NOMO-1 treated with DMSO at 0.1 percent for 48 hours (cell line): ENCODE data around the gene ST7.
"Not testable (repeated sequence)": the region's sequence is repeated elsewhere in the genome, so short reads cannot be mapped to it uniquely, and the experiment has no call there.

Source experiments
- DNase-seq: peaks from one replicate; lab custom pipeline; 2025; ENCODE audit not compliant: unreplicated experiment; lab: John Stamatoyannopoulos, UW

The ST7 gene

DNA sequence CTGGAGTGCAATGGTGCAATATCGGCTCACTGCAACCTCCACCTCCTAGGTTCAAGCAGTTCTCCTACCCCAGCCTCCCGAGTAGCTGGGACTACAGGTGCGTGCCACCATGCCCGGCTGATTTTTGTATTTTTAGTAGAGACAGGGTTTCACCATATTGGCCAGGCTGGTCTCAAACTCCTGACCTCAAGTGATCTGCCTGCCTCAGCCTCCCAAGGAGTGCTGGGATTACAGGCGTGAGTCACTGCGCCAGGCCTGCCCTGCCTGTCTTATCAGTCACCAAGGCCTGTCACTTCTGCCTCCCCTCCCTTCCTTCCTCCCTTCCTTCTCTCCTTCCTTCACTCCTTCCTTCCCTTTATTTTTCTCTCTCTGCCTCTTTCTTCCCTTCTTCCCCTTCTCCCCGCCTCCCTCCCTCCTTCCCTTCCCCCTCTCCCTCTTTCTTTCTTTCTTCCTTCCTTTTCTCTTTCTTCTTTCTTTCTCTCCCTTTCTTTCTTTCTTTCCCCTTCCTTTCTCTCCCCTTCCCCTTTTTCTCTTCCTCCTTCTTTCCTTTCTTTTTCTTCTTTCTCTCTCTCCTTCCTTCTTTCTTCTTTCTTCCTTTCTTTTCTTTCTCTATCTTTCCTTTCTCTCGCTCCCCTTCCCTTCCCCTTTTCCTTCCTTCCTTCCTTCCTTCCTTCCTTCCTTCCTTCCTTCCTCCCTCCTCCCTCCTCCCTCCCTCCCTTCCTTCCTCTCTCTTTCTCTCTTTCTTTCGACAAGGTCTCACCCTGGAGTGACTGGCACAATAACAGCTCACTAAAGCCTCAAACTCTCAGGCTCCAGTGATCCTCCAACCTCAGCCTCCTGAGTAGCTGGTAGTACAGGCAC is 3.1 kb upstream of the ST7 start:
- no peak for DNase-seq

DNA sequence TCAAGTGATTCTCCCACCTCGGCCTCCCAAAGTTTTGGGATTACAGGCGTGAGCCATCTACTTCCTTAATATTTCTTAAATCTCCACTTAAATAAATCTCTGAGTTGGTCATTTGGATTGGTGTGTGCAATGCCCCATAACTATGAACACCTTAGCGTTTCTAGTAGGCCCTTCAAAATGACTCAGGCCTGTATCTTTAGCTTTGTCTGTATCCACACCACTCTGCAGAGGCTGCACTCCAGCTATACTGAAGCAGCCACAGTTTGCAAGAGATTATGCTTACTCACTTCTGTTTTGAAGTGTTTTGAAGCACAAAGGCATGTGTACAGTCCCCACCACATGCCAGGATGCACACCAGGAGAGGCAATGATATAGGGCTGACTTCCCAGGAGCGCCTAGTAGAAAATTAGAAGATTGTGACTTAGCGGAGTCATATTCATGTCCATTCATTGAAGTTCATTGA is 2.4 kb upstream of the ST7 start:
- no peak for DNase-seq

DNA sequence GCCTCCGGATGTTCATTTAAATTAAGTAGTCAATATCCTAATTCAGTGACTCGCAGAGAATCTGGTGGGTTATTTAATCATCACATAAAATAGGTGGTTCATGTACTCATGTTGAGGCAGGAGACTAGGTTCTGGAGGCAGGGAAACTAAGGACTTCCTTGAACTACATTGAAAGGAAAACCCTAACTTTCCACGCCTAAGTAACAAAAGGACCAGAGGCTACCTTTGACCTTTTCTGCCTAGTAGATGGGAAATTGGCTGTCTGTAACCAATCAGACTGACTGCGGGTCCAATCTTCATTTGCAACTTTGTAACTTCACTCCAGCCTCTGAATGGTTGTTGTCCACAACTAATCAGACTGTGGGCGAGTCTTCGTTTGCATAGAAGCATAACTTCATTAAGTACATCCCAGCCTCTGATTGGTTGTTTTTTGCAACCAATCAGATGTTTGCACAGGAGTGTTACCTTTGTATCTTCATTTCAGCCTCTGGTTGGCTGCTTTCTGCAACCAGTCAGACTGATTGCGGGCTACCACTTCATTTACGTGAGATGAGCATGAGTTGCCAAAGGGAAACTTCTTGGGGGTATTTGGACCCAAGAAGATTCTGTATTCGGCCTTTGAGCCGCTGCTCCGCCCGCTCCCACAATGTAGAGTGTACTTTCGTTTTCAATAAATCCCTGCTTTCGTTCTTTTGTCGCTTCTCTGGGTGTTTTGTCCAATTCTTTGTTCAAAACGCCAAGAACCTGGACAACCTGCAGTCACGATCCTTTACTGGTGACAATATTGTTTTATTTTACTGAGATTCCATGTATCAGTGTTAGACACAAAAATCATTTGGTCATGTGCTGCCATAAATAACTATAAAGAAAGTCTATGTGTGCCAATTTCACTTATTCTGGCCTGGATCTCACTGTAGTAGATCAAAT is 1.7 kb upstream of the ST7 start:
- no peak for DNase-seq

DNA sequence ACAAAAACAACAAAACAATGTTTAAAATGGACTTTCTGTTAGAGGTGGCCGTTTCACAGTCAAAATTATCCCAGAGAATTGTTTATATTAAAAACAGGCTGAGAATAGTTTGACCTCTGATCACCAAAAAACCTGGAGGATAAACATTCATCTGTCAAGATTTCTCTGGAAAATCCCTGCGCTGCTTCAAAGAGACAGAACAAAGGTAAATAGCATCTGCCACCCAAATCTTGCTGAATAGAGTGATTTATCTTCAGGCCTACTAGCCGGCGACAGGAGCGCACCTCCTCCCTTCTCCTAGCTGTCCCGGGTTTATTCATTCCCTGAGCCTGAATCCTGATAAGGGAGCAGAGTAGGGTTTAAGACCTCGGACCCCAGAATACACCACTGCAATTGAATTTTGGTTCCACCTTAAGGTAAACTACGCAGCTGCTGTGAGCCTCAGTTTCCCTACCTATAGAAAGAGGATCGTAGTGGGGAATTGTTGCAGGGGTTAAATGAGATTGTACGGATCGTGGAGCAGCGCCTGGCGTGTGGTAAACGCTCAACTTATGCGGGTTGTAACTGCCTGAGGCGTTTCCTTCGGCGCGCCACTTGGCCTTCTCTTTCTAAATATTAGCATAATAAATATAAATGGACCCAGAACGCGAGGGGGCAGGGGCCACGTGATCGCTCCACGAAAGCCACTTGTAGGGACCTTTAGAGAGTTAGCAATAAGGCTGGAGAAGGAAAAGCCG is 498 bp upstream of the ST7 start:
- peak; percentile 31 for DNase-seq

DNA sequence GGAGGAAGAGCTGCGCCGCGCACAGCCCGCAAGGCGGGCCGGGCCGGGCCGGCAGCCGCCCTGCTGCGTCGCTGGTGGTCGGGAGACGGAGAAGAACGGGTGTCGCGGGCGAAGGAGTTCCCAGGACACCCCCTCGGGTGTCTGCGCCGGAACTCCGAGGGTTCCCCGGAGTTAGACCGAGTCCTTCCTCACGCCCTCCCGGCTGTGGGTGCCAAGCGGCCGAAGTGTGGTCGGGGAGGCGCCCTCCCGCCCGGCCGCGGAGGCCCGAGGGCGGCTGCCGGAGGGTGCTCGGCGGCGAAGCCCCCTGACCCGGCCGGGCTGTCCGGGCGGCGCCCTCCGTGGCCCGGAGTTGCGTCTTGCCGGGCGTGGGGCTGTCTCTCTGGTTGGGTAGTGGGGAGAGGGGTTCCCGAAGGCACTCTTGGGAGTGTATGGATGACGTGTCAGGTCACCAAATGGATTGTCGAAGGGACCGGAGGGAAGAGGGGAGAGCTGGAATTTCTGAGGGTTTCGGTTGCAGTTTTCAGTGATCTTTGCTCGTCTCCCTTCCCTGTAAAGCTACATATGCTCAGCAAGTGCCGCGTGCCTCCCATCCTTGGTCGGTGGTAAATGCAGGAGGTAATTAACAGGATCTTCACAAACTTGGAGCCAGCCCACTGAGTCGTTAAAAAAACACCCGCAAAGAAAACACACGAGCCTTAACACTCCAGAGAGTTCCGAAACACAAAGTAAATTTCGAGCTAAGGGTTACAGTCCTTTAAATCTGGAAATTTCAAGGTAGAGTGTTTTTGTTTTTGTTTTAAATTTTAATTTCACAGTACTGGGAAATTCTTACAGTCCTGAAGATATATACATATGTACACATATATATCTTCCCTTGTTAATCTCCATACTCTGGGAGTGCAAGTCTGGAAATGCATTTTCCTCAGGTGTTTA is 871 bp downstream of the ST7 start:
- DNase-seq: peak; percentile 21

DNA sequence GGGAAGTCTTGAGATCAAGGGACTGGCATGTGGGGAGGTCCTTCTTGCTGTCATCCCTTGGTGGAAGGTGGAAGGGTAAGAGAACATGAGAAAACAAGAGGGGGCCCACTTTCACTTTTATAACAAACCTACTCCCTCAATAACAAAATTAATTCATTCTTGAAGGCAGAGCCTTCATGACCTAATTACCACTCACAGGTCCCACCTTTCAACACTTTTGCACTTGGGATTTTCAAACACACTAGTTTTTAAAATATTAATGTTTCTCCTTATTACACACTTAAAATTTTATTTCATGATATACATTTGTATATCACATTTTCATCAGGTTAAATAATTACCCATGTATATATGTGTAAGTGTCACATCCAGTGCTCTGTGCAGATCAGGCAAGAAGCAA is 2.0 kb downstream of the ST7 start:
- DNase-seq: no peak

DNA sequence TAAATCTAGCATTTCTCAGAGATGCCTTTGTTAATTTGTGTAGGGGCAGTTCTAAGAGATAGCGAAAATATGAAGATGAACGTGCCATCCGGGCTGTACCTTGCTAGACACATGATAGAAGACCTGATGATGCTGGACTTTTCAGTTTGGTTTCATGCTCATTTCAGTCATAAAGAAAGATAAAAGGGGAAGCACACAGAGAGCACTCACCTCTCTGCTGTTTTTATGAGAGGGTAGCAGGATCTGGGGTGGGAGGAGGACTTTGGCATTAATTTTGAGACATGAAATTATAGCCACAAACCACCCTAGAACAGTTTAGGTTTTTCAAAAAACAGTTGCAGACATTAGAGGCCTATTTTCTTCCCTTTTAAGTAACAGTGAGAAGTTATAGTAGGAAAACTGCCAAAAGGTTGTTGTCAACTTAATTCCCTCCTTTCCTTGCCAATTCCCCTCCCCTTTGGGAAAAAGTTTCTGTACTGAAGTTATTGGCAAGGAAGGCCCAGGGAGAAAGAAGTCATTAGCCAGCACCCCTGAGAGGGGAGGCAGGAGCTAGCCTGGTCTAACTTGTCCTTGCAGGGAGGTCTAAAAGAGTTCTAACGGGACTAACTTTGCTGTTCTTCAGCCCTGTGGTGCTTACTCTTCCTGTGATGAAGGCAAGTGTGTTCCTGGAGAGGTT is 2.6 kb downstream of the ST7 start:
- DNase-seq: peak; percentile 27

DNA sequence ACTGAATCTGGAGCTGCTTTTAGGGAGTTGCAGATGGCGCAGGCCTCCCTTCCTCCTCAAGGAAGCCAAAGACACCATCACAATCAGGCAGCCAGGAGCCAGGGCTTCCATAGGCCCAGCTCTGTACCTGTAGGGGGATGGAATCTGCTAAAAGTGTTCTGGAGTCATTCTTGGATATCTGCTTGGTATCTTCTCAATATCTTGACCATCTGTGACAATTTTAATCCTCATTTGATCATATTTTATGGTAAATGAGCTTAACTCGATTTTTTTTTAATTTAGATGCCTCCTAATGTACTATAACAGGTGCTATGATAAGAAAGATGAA is 3.1 kb downstream of the ST7 start:
- DNase-seq: no peak

DNA sequence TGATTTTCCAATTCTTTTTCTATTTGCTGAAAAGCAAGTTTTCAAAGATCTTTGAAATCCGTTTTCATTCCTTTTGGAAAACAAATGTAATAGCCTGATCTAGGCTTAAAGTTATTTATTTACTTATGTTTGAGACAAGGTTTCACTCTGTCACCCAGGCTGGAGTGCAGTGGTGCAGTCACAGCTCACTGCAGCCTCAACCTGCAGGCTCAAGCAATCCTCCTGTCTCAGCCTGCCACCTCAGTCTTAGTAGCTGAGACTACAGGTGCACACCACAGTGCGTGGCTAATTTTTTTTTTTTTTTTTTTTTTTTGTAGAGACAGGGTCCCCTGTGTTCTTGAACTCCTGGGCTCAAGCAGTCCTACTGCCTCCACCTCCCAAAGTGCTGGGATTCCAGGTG is 4.6 kb downstream of the ST7 start:
- DNase-seq: no peak

DNA sequence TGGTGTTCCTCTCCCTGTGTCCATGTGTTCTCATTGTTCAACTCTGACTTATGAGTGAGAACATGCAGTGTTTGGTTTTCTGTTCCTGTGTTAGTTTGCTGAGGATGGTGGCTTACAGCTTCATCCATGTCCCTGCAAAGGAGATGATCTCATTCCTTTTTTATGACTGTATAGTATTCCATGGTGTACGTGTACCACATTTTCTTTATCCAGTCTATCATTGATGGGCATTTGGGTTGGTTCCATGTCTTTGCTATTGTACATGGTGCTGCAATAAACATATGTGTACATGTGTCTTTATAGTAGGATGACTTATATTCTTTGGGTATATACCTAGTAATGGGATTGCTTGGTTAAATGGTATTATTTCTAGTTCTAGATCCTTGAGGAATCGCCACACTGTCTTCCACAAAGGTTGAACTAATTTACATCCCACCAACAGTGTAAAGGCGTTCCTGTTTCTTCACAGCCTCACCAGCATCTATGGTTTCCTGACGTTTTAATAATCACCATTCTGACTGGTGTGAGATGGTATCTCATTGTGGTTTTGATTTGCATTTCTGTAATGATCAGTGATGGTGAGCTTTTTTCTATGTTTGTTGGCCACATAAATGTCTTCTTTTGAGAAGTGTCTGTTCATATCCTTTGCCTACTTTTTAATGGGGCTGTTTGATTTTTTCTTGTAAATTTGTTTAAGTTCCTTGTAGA is 8.8 kb downstream of the ST7 start:
- not testable (repeated sequence) for DNase-seq

DNA sequence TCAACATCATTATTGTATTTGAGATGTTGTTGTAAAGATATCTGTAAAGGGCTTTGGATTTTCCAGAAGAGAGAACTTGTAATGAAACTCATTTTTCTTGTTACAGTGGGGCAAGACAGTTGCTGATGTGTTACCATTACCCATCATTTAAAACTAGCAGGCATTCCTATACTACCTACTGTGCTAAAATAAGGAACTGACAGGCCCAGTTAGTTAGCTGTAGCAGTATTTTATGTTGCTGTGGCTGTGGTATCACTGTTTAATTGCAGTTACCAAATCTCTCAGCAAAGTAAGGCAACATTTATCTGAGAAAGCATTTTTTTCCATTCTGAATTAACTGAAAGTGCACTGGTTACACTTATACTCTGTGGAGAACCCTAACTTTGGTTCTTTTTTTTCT is 9.9 kb downstream of the ST7 start:
- DNase-seq: peak; percentile 56

DNA sequence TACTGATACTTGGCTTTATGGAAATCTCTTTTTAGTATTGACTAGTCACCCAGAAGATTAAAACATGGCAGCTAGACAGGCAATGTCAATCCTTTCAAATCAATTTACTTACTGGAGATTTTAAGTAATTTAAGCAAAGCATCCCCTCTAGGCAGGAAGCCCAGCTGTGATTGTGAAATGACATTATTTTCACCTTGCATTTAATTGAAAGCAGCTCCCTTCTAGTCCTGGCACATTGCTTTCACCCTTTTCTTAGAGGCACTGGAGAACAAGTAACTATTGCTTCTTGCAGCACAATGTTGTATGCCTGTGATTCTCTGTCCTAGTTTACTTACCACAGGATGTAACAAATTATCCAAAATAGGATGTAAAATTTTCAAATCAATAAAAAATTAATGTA is 13.3 kb downstream of the ST7 start:
- no peak for DNase-seq

DNA sequence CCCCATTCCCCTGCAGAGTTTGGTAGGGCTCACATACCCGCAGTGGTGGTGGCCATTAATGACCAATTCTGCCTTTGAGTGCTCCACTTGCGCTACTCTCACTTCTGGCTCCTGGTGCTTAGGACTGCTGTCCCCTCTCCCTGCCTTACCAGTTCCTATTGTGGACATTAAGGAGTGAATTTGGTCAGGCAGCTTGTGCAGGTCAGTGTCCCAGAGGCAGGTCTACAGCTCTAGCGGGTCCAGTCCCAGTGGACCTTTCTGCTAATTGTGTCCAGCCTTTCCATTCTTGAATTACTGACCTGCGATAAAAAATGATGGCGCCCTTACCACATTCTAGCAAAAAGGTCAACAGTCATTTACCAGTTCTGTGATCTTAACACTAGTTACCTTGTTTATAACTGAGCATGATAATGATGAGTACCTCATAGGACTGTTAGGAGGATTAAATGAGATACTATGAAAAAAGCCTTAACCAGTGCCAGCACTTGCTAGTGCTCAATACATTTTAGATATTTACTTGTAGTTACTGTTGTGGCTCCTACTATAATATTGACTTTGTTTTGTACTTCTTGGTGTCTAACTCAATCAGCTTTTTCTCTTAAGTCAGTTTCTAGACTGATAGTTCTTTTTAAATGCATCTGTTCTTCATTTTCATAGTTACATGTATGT is 14.1 kb downstream of the ST7 start:
- DNase-seq: no peak

DNA sequence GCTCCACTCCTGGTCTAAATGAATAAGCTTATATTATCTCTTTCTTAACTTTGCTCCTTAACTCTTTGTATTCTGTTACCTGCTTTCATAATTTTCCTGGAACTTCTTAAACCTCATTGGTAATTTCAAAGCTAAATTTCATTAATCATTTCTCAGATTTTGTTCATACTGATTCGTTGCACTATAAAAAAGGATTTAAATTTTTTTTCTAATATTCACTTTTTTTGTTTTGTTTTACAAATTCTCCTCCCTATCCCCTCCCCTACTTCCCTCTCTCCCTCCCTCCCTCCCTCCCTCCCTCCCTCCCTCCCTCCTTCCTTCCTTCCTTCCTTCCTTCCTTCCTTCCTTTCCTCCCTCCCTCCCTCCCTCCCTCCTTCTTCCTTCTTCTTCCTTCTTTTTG is 14.7 kb downstream of the ST7 start:
- DNase-seq: no peak

DNA sequence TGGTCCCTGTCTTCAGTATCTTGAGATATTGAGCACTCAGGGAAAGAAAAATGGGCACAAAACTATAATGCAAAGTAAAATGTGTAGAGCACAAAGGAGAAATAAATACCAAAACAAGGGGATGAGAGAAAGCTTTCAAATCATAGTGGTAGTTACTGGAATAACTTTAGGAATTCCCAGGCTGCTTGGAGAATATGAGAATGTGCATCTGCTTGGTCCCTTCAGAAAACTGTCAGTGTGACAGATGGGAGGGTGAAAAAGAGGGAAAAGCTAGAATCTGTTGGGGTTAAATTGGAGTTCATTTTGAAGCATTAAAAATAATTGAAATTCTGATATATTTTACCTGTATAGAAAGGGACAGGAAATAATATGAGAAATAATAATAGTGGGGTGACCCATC is 15.3 kb downstream of the ST7 start:
- no peak for DNase-seq

DNA sequence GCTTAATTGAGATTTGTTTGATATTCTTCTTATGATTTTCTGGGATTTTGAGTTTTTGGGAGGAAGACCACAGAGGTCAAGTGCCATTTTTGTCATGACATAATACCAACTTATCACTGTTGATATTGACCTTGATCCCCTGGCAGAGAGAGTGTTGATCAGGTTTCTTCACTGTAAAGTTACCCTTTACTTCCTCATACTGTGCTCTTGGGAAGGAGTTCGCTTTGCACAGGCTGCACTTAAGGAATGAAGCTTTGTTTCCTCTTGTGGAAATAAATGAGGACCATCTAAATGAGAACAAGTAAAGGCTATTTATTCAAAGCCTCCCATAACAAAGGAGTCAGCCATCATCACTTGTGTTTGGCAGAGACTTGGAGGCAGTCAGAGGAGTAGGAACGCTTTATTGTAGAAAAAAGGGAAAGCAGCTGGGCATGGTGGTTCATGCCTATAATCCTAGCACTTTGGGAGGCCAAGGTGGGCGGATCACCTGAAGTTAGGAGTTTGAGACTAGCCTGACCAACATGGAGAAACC is 16.1 kb downstream of the ST7 start:
- peak; percentile 7 for DNase-seq

DNA sequence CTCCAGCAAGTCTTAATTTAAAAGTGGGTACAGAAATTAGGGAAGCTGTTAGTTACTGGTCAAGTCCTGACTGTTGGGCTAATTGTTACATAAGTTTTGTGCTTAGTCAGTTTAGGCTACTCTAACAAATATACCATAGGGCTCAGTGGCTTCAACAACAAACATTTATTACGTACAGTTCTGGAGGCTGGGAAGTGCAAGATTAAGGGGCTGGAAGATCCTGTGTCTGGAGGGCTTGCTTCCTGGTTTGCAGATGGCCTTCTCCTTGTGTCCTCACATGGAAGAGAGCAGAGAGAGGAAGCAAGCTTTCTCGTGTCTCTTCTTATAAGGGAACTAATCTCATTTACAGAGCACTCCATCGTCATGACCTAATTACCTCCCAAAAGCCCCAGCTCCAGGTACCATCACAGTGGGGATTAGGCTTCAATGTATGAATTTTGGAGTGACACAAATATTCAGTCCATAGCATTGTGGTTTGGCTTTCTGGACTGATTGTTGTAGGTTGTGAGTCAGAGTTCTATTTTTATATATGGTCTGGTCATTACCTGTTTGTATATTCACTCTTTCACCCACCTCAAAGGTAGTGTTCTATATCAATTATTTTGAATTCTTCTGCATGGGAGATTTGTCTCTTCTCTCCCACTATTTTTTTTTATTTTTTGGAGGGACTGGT is 17.1 kb downstream of the ST7 start:
- peak; percentile 44 for DNase-seq

DNA sequence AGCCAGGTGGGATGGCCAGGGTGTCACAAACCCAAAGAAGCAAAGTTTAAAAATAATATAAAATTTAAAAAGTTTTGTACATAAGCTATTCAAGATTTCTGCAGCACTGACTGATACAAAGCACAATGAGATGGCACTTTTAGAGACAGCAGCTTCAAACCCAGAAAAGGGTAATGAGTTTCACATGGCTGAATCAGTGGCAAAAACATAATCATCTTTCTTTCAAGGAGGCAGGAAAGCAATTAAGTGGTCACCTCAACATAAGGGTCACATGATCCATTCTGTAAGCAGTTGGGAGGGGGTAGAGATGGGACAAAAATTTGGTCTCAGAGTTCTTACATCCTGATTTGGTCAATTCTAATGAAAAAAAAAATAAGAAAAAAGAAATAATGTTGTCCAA is 17.9 kb downstream of the ST7 start:
- peak; percentile 27 for DNase-seq
